ENCODE results near the gene CBLC. TPM values are rescaled to one million over a fixed set of nuclear protein-coding genes. Genes with fewer than 3 reads are reported as not detected.
A peak's percentile ranks its signal among the peaks of the same experiment; 100 is the strongest.

Gene CBLC
- total and polyA plus RNA-seq, 2 donors from 2014 or later = 8.2 to 11.5 TPM

DNA sequence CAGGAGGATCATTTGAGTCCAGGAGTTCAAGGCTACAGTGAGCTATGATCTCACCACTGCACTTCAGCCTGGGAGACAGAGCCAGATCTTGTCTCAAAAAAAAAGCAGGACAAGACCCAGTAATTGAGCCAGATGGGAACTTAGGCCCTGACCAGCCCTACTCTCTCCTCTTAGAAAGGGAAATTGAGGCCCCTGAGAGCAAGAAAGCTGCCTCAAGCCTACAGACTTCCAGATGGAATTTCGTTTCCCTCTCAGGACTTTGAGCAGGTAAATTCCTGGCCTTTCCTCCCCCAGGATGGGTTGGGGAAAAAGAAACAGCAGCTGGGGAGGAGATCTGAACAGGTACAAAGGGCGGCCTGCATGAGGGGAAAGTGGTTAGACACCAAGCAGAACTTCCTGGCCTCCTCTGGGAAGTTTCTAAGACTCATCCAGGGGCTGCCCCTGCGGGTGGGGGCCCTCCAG, 32.8 kb upstream of the CBLC start:
- FAIRE-seq (no peak), DNase-seq (no peak)
- H3K4me3 ChIP-seq (ENCODE audit: low read length in 3 of 3) = no peak overlapping the region
- peak overlapping the region; percentile 73 to 96 for H3K27ac ChIP-seq (ENCODE audit: low read depth in 2 of 2, low read length in 2 of 2)
- H3K9me3 ChIP-seq (ENCODE audit: control insufficient read depth in 2 of 3, insufficient read depth in 1 of 3, low read length in 3 of 3) = no peaks in the 10 kb centered on the region
- TF ChIP-seq, protein P1, sequence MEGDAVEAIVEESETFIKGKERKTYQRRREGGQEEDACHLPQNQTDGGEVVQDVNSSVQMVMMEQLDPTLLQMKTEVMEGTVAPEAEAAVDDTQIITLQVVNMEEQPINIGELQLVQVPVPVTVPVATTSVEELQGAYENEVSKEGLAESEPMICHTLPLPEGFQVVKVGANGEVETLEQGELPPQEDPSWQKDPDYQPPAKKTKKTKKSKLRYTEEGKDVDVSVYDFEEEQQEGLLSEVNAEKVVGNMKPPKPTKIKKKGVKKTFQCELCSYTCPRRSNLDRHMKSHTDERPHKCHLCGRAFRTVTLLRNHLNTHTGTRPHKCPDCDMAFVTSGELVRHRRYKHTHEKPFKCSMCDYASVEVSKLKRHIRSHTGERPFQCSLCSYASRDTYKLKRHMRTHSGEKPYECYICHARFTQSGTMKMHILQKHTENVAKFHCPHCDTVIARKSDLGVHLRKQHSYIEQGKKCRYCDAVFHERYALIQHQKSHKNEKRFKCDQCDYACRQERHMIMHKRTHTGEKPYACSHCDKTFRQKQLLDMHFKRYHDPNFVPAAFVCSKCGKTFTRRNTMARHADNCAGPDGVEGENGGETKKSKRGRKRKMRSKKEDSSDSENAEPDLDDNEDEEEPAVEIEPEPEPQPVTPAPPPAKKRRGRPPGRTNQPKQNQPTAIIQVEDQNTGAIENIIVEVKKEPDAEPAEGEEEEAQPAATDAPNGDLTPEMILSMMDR (IDR thresholded peaks at IDR 0.05; ENCODE audit: borderline replicate concordance, extremely low read depth, insufficient read depth) = no peak
- intact Hi-C loops (cut with DNase I) = no loop called here
- peaks cover 0 to 25% (median 22%) of the 10 kb centered on the region in 3 donors for H3K4me1 ChIP-seq (ENCODE audit: control insufficient read depth in 2 of 3, insufficient read depth in 2 of 3, low read depth in 1 of 3, low read length in 3 of 3)
- H3K27me3 ChIP-seq (ENCODE audit: control insufficient read depth, insufficient read depth, low read length) = no peaks in the 10 kb centered on the region
- H3K36me3 ChIP-seq (ENCODE audit: control insufficient read depth in 2 of 3, insufficient read depth in 3 of 3, low read length in 3 of 3) = no peaks in the 10 kb centered on the region
- peak overlapping the region in 1 of 3 donors; percentile 51 for H3K9ac ChIP-seq (ENCODE audit: low read length in 3 of 3)

GRCh38 chr19:44745341-44745831, 32.3 kb upstream of the CBLC start:
- Histone ChIP-seq H3K27ac (ENCODE audit: low read depth in 2 of 2, low read length in 2 of 2) (peak overlapping the region; percentile 73 to 96), H3K9ac (ENCODE audit: low read length in 3 of 3) (peak overlapping the region in 1 of 3 donors; percentile 51), H3K4me3 (ENCODE audit: low read length in 3 of 3) (no peak overlapping the region), H3K9me3 (ENCODE audit: control insufficient read depth in 2 of 3, insufficient read depth in 1 of 3, low read length in 3 of 3) (no peaks in the 10 kb centered on the region), H3K4me1 (ENCODE audit: control insufficient read depth in 2 of 3, insufficient read depth in 2 of 3, low read depth in 1 of 3, low read length in 3 of 3) (peaks cover 0 to 28% (median 23%) of the 10 kb centered on the region in 3 donors), H3K36me3 (ENCODE audit: control insufficient read depth in 2 of 3, insufficient read depth in 3 of 3, low read length in 3 of 3) (no peaks in the 10 kb centered on the region), H3K27me3 (ENCODE audit: control insufficient read depth, insufficient read depth, low read length) (no peaks in the 10 kb centered on the region)
- DNase-seq (peak in 3 of 5 donors; percentile 56 to 94 (median 60)), FAIRE-seq (no peak)
- TF ChIP-seq, protein P1 (IDR thresholded peaks at IDR 0.05; ENCODE audit: borderline replicate concordance, extremely low read depth, insufficient read depth) = no peak
- intact Hi-C loops (cut with DNase I) = no loop called here

GRCh38 chr19:44745887-44746600, 31.6 kb upstream of the CBLC start:
- Histone ChIP-seq H3K27ac (ENCODE audit: low read depth in 2 of 2, low read length in 2 of 2) (peak overlapping the region; percentile 88 to 96), H3K9me3 (ENCODE audit: control insufficient read depth in 2 of 3, insufficient read depth in 1 of 3, low read length in 3 of 3) (no peaks in the 10 kb centered on the region), H3K4me3 (ENCODE audit: low read length in 3 of 3) (no peak overlapping the region), H3K36me3 (ENCODE audit: control insufficient read depth in 2 of 3, insufficient read depth in 3 of 3, low read length in 3 of 3) (peaks cover 0 to under 1% (median 0%) of the 10 kb centered on the region in 3 donors), H3K4me1 (ENCODE audit: control insufficient read depth in 2 of 3, insufficient read depth in 2 of 3, low read depth in 1 of 3, low read length in 3 of 3) (peaks cover 0 to 34% (median 23%) of the 10 kb centered on the region in 3 donors), H3K9ac (ENCODE audit: low read length in 3 of 3) (peak overlapping the region in 1 of 3 donors; percentile 19), H3K27me3 (ENCODE audit: control insufficient read depth, insufficient read depth, low read length) (no peaks in the 10 kb centered on the region)
- no peak for DNase-seq
- intact Hi-C loops (cut with DNase I) = no loop called here
- no peak for FAIRE-seq
- TF ChIP-seq, protein P1 (IDR thresholded peaks at IDR 0.05; ENCODE audit: borderline replicate concordance, extremely low read depth, insufficient read depth) = no peak
